ENCODE data around the gene DHDDS.

DNA sequence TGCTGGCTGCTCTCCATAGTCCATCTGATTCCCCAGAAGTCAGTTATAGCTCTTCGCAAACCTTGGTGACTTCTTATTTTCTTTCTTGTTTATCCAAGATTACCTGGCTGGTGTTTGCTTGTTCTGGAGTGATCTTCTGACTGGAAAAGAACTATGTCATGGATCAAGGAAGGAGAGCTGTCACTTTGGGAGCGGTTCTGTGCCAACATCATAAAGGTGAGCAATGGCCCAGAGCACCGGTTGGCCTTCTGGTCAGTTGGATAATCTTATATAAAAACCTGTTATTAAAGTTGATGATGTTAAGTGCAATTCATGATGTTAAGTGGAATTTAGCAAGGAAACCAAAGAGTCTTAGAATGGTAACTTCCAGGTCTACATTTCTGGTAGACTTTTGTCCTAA is 672 bp downstream of the DHDDS start:
- TF ChIP-seq, protein P1, sequence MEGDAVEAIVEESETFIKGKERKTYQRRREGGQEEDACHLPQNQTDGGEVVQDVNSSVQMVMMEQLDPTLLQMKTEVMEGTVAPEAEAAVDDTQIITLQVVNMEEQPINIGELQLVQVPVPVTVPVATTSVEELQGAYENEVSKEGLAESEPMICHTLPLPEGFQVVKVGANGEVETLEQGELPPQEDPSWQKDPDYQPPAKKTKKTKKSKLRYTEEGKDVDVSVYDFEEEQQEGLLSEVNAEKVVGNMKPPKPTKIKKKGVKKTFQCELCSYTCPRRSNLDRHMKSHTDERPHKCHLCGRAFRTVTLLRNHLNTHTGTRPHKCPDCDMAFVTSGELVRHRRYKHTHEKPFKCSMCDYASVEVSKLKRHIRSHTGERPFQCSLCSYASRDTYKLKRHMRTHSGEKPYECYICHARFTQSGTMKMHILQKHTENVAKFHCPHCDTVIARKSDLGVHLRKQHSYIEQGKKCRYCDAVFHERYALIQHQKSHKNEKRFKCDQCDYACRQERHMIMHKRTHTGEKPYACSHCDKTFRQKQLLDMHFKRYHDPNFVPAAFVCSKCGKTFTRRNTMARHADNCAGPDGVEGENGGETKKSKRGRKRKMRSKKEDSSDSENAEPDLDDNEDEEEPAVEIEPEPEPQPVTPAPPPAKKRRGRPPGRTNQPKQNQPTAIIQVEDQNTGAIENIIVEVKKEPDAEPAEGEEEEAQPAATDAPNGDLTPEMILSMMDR (IDR thresholded peaks at IDR 0.05): no peak
- no peak for TF ChIP-seq POLR2AphosphoS5 (IDR thresholded peaks at IDR 0.05)
- no peak for TF ChIP-seq POLR2A (IDR thresholded peaks at IDR 0.05)
